IPS-20b (cell line): ENCODE measurements around the gene CYP26A1.

Experiments used
- H3K27ac ChIP-seq: one replicate; pipeline ENCODE4 v1.5.1; 2013; ENCODE audit warnings: low read length
- H3K27me3 ChIP-seq: 2 replicates; pipeline ENCODE4 v1.6.1; 2013; ENCODE audit warnings: mild to moderate bottlenecking, low read length, inconsistent platforms; ENCODE audit not compliant: insufficient read depth
- H3K36me3 ChIP-seq: 2 replicates; pipeline ENCODE4 v1.6.1; 2013; ENCODE audit warnings: low read depth, mild to moderate bottlenecking, inconsistent platforms, low read length, moderate library complexity; ENCODE audit not compliant: insufficient read depth
- H3K4me1 ChIP-seq: 2 replicates; pipeline ENCODE4 v1.6.1; 2013; ENCODE audit warnings: mild to moderate bottlenecking, control low read depth, inconsistent platforms, low read length, moderate library complexity; ENCODE audit not compliant: insufficient read depth
- H3K4me3 ChIP-seq: 2 replicates; pipeline ENCODE4 v1.5.1; 2013; ENCODE audit warnings: mild to moderate bottlenecking, low read length, inconsistent platforms
- H3K9ac ChIP-seq: 2 replicates; pipeline ENCODE4 v1.6.1; 2013; ENCODE audit warnings: low read depth, mild to moderate bottlenecking, inconsistent platforms, low read length, moderate library complexity
- H3K9me3 ChIP-seq: 2 replicates; pipeline ENCODE4 v1.6.1; 2013; ENCODE audit warnings: mild to moderate bottlenecking, low read depth, low read length, inconsistent platforms; ENCODE audit not compliant: insufficient read depth

Gene CYP26A1

DNA sequence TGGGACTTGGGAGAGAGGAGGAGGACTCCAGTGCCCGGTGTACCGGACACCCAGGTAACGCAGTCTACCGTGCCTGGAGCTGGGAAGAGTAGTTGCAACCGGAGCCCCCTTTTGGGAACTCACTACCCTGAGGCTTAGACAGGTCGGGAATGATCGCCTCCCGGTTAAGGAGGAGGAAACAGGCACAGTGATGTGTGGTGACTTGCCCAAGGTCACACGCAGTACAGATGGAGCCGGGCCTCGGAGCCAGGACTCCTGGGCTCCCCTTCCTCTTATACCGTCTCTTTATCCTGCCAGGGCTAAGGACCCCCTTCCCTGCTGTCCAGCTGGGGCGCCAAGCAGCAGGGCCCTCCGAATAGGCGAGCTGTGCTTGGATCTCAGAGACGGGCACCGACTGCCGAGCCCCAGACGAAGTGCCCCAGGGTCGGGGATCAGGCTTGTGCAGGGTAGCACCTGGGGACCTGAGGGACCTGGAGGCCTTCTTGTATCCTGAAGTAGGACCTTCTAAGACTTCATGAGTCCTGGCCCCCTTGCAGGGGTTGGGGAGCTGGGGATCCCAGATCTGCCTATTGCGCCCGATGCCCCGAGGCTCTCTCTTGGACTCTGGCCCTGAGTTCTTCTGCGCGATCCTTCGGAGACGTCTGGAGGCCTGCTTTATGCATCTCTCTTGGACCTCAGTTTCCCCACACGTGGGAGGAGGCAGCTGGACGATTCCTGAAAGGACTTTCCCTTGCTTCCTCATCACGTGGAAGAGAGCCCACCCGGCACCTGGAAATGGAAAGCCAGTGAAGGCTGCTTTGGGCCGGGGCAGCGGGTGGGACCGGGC lies 767 bp upstream of the CYP26A1 start:
- H3K36me3 ChIP-seq: no peaks in the 10 kb centered on the region
- H3K4me3 ChIP-seq: peak overlapping the region; percentile 77
- H3K9ac ChIP-seq: no peak overlapping the region
- H3K27me3 ChIP-seq: peaks cover 100% of the 10 kb centered on the region
- H3K9me3 ChIP-seq: no peaks in the 10 kb centered on the region; the same call in 1 of the 2 replicates
- no peak overlapping the region for H3K27ac ChIP-seq
- H3K4me1 ChIP-seq: peaks cover 9% of the 10 kb centered on the region

DNA sequence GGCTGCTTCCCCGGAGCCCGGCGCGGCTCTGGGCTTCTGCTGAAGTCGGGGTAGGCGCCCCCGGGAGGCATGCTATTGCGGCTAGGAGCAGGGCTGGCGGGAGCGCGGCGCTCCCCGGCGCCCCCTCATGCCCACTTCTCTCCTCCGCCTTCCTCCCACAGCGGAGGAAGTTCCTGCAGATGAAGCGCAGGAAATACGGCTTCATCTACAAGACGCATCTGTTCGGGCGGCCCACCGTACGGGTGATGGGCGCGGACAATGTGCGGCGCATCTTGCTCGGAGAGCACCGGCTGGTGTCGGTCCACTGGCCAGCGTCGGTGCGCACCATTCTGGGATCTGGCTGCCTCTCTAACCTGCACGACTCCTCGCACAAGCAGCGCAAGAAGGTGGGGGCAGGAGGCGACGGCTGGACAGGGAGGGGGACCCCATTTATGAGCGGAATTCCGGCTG lies 479 bp downstream of the CYP26A1 start:
- Histone ChIP-seq H3K27me3 (peaks cover 94% of the 10 kb centered on the region), H3K27ac (no peak overlapping the region)

DNA sequence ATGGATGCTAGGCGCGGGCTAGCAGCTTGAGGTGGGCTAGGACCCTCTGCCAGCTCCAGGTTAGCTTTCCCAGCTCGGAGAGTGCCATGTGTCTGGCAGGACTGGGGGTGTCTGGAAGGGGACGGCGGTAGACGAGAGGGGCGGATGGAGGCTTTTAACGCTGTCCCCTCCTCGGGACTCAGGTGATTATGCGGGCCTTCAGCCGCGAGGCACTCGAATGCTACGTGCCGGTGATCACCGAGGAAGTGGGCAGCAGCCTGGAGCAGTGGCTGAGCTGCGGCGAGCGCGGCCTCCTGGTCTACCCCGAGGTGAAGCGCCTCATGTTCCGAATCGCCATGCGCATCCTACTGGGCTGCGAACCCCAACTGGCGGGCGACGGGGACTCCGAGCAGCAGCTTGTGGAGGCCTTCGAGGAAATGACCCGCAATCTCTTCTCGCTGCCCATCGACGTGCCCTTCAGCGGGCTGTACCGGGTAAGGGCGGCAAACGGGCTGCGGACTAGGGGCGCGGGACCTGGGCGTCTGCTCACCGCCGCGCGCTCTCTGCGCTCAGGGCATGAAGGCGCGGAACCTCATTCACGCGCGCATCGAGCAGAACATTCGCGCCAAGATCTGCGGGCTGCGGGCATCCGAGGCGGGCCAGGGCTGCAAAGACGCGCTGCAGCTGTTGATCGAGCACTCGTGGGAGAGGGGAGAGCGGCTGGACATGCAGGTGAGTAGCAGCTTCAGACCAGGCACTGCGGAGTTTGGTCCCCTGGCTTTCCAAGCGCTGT lies 1.1 kb downstream of the CYP26A1 start:
- peak overlapping the region; percentile 77 for H3K4me3 ChIP-seq
- peak overlapping the region; percentile 61 for H3K9ac ChIP-seq
- no peaks in the 10 kb centered on the region; the same call in 1 of the 2 replicates for H3K36me3 ChIP-seq
- H3K4me1 ChIP-seq: peaks cover 9% of the 10 kb centered on the region
- peaks cover 94% of the 10 kb centered on the region for H3K27me3 ChIP-seq
- no peak overlapping the region for H3K27ac ChIP-seq
- H3K9me3 ChIP-seq: no peaks in the 10 kb centered on the region

More for the DNA sequence above, 479 bp downstream of the CYP26A1 start:
- H3K4me3 ChIP-seq: peak overlapping the region; percentile 77
- no peaks in the 10 kb centered on the region; the same call in 1 of the 2 replicates for H3K36me3 ChIP-seq
- no peaks in the 10 kb centered on the region for H3K9me3 ChIP-seq
- H3K4me1 ChIP-seq: peaks cover 9% of the 10 kb centered on the region
- peak overlapping the region; percentile 61; the same call in 1 of the 2 replicates for H3K9ac ChIP-seq

DNA sequence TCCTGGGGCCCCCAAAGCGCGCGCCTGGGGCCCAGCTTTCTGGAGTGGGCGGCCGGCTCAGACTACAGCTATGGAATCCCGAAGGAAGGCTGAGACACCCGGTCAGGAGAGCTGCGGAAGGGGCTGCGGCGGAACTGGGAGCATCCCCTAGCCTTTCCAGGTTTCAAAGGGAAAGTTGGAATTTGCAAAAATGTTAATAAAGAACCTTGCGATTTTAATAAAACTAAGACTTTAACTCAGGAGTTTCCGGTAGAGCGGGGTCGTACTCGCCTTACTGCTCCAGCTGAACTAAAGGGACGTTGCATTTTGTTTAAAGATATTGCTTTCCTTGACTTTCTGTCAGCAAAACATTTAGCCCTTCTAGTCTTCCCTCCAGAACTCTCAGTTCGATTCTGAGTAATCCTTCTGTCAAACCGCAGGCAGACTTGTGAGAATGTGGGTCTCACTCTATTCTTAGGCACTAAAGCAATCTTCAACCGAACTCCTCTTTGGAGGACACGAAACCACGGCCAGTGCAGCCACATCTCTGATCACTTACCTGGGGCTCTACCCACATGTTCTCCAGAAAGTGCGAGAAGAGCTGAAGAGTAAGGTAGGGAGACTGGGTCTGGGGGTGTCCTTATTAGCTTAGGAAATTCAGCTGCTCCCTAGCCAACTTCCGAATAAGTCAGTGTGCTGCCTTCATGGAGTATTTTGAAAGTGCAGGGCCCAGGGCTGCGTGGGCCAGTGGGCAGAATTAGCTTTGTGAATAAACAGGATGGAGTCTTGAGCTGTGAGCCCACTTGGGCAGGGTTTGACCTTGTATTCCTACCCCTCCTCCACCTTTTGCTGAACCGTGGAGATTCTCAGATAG lies 1.9 kb downstream of the CYP26A1 start:
- no peak overlapping the region for H3K27ac ChIP-seq
- no peaks in the 10 kb centered on the region for H3K9me3 ChIP-seq
- peaks cover 9% of the 10 kb centered on the region for H3K4me1 ChIP-seq
- H3K36me3 ChIP-seq: no peaks in the 10 kb centered on the region; the same call in 1 of the 2 replicates
- peak overlapping the region; percentile 77 for H3K4me3 ChIP-seq
- peaks cover 90% of the 10 kb centered on the region for H3K27me3 ChIP-seq
- peak overlapping the region; percentile 61; the same call in 1 of the 2 replicates for H3K9ac ChIP-seq

DNA sequence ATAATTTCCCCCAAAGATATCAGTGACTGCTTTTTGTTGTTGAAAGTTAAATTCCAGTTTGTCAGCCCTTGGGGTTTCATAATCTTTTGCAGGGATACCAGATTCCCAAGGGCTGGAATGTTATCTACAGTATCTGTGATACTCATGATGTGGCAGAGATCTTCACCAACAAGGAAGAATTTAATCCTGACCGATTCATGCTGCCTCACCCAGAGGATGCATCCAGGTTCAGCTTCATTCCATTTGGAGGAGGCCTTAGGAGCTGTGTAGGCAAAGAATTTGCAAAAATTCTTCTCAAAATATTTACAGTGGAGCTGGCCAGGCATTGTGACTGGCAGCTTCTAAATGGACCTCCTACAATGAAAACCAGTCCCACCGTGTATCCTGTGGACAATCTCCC lies 3.2 kb downstream of the CYP26A1 start:
- peaks cover 9% of the 10 kb centered on the region for H3K4me1 ChIP-seq
- no peak overlapping the region for H3K9ac ChIP-seq
- no peak overlapping the region for H3K27ac ChIP-seq
- no peaks in the 10 kb centered on the region; the same call in 1 of the 2 replicates for H3K36me3 ChIP-seq
- H3K4me3 ChIP-seq: peak overlapping the region; percentile 77; the same call in 1 of the 2 replicates
- H3K27me3 ChIP-seq: peaks cover 78% of the 10 kb centered on the region
- H3K9me3 ChIP-seq: no peaks in the 10 kb centered on the region

DNA sequence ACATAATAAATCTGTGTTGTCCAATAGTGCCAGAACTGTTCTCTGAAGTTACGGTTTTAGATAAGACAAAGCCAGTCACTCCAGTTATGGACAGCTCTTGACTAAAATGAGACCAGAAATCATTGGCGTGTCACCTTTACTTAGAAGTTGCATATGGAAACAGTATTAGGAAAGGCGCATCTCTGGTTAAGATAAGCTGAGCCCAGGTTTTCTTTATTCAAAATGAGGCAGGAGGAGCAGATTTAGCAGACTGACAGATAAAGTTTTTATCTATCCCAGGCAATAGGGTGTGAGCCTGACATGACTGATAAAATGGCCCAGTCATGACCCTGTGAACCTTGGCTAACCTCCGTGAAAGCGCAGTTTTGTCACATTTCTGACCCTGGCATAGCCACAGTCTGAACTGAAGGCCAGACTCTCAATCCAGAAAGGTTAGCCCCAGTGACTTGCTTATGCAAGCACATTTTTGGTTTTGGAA lies 4.2 kb downstream of the CYP26A1 start:
- Histone ChIP-seq H3K27me3 (peaks cover 67% of the 10 kb centered on the region), H3K27ac (no peak overlapping the region), H3K9me3 (no peaks in the 10 kb centered on the region)

DNA sequence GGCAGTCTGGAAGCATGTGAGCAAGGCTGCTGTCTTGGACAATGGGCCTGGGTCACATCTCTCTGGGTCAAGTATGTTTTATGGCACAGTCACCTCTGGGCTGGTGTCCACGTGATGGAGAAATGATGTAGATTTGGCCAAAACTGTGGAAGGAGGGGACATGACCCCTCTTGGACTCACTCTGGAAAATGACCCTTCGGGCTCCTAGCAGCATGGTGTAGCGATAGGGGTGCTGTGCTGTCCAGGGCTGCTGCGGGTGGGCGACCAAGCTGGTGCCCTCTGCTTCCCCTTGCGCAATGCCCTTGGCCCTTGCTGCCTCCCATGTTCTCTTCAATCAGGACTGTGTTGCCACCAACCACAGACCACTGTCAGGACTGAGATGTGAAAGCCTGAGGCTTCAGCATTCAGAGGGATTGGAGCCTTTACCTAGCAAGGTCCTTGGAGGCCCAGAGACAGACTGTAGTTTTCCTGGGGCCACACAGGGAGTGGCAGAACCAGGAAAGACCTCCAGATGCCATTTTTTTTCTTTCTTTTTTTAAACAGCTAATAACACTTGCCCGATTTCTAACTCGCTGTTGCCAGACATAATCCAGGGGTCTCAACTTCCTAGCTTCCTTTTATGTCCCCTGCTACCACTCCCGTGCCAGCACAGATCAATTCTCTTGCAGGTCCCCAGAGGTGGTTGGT lies 6.1 kb downstream of the CYP26A1 start:
- Histone ChIP-seq H3K9ac (no peak overlapping the region), H3K27me3 (peaks cover 48% of the 10 kb centered on the region), H3K4me3 (no peak overlapping the region), H3K27ac (no peak overlapping the region), H3K9me3 (no peaks in the 10 kb centered on the region), H3K4me1 (peaks cover 7% of the 10 kb centered on the region), H3K36me3 (no peaks in the 10 kb centered on the region; the same call in 1 of the 2 replicates)

More for the DNA sequence above, 4.2 kb downstream of the CYP26A1 start:
- H3K4me1 ChIP-seq: peaks cover 9% of the 10 kb centered on the region
- H3K36me3 ChIP-seq: no peaks in the 10 kb centered on the region; the same call in 1 of the 2 replicates
- H3K9ac ChIP-seq: no peak overlapping the region
- H3K4me3 ChIP-seq: no peak overlapping the region

DNA sequence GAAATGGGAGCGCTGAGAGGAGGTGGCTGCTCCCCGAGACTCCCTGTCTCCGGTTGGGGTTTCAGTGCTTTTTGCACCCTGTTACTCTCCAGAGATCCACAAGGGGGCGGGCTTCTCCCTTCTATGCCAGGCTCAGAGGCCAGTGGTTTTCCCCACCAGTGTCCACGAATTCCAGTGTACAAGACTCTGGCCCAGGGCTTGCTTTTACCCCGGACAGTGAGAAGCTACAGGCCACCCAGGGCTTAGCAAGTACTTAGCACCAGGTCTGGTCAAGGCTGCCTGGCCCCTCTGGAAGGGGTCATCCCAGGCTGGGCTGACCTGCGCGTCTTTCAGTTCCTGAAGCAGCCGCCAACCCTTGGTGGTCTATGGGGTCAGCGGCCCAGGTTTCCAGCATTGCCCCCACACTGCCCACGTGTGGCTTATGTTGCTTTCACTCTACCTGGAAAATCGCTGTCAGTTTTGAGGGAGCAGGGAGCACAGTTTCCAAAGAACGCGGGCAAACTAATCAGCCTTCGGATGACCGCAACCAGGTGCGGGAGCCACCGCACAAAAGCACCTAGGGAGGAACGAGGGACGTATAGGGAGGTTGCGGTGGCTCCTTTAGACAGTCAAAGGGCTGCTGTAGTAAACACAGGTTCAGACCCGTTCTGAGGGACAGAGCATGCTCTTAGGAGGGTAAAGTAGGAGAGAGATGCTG lies 6.8 kb downstream of the CYP26A1 start:
- H3K4me3 ChIP-seq: no peak overlapping the region
- no peaks in the 10 kb centered on the region for H3K9me3 ChIP-seq
- no peak overlapping the region for H3K27ac ChIP-seq
- H3K4me1 ChIP-seq: peaks cover 7% of the 10 kb centered on the region
- H3K36me3 ChIP-seq: no peaks in the 10 kb centered on the region; the same call in 1 of the 2 replicates
- peaks cover 41% of the 10 kb centered on the region for H3K27me3 ChIP-seq
- no peak overlapping the region for H3K9ac ChIP-seq

DNA sequence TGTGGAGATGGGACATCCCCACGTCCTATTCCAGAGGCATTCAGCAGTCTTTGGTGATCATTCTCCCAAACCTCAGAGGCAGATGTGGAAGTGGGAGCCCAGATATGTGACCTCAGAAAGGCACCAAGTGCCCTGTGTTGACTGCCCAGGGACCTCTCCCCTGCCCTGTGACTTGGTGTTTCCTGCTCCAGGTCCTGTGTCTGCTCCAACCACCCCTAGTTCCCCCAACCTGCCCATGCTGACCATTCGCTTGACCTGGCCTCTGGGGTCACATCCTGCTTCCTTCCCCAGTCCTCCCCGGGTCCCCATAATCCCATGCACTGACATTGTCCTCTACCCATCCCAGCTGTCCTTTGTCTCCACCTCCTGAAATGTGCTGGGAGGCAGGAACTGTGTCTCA lies 7.6 kb downstream of the CYP26A1 start:
- Histone ChIP-seq H3K9ac (no peak overlapping the region), H3K4me3 (no peak overlapping the region), H3K36me3 (no peaks in the 10 kb centered on the region; the same call in 1 of the 2 replicates), H3K27me3 (peaks cover 33% of the 10 kb centered on the region), H3K9me3 (no peaks in the 10 kb centered on the region), H3K27ac (no peak overlapping the region), H3K4me1 (peaks cover 3% of the 10 kb centered on the region; the same call in 1 of the 2 replicates)

DNA sequence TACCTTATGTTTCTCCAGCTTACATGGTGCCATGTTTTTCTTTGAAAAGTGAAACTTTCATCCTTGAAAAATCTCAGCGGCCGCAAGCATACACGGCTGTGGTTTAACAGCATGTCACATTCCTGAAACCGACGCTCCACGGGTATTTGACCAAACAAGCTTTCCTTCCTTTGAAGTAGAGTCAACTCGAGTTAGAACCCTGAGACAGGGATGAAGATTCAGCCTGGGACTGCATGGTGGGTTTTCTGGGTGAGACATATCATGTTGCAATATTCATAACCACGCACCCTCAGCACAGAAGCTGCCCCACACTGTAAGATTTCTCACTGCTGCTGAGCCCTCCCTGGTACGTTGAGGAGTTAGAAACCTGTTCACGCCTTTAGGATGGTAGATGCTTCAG lies 8.1 kb downstream of the CYP26A1 start:
- no peaks in the 10 kb centered on the region; the same call in 1 of the 2 replicates for H3K36me3 ChIP-seq
- no peak overlapping the region for H3K27ac ChIP-seq
- H3K4me1 ChIP-seq: peaks cover 7% of the 10 kb centered on the region; the same call in 1 of the 2 replicates
- H3K4me3 ChIP-seq: no peak overlapping the region
- no peak overlapping the region for H3K9ac ChIP-seq
- H3K9me3 ChIP-seq: no peaks in the 10 kb centered on the region
- peaks cover 28% of the 10 kb centered on the region for H3K27me3 ChIP-seq
